M059J (cell line): ENCODE measurements around the gene ACER3. TPM values are rescaled to one million over a fixed set of nuclear protein-coding genes. Genes with fewer than 3 reads are reported as not detected.
"Not testable (repeated sequence)": the region's sequence is repeated elsewhere in the genome, so short reads cannot be mapped to it uniquely, and the experiment has no call there.

Experiments used
- DNase-seq: peaks from one replicate; pipeline ENCODE4 v3.0.0-alpha.2; 2012; ENCODE audit warnings: low read depth
- total RNA-seq: library from RNA; depleted of rRNA; stranded (reverse); fragments of >200 nt; shearing (Covaris generic); gene quantifications from 2 replicates; pipeline ENCODE4 v1.2.3, GENCODE V29; 2014

ACER3 gene
- total RNA-seq, 1 experiment from 2014 or later, result 21.4 TPM

DNA sequence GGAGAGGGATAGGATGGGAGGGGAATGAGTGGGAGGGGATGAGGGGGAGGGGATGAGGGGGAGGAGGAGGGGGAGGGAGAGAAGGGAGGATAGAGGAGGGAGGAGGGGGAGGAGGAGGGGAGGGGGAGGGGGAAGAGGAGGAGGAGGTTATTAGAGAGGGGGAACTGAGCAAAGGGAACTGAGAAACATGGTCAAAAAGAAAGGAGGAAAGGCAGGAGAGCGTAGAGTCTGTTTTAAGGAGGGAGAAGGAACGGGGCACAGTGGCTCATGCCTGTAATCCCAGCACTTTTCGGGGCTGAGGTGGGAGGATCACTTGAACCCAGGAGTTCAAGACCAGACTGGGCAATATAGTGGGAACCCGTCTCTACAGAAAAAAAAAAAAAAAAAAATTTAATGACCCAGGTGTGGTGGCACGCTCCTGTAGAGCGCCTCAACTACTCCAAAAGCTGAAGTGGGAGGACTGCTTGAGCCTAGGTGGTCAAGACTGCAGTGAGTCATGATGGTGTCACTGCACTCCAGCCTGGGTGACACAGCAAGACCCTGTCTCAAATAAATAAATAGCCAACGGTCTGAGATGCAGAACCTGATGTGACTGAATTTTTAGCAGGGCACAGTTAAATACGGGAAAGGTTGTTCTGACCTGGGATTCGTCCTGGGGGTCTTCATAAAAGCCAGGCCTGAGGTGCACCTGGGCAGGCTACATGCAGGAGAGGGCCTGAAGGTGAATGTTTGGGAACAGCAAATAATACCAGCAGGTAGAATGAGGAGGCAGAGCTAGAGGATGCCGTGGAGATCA is 177.5 kb downstream of the ACER3 start:
- peak; percentile 68 for DNase-seq

DNA sequence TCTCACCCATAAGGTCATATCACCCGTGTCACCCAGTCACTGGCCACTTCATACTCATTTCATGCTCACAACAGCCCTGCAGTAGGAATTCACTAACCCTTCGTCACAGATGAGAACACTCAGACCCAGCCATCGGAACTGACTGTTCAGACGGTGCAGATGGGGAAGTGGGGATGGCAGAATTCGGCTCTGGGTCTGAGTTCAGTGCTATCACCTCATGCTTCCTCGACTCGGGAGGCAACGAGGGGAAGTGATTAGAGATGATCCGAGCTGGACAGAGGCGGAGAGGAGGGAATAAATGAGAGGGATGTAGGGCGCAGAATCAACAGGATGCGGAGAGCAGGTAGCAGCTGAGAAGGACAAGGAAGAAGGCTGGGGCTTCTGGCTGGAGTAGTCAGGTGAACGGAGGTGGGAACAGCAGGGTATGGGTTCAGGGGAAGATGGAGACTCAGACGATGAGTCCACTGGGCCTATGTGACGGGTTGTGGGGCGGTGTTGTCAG is 178.2 kb downstream of the ACER3 start:
- peak; percentile 33 for DNase-seq

DNA sequence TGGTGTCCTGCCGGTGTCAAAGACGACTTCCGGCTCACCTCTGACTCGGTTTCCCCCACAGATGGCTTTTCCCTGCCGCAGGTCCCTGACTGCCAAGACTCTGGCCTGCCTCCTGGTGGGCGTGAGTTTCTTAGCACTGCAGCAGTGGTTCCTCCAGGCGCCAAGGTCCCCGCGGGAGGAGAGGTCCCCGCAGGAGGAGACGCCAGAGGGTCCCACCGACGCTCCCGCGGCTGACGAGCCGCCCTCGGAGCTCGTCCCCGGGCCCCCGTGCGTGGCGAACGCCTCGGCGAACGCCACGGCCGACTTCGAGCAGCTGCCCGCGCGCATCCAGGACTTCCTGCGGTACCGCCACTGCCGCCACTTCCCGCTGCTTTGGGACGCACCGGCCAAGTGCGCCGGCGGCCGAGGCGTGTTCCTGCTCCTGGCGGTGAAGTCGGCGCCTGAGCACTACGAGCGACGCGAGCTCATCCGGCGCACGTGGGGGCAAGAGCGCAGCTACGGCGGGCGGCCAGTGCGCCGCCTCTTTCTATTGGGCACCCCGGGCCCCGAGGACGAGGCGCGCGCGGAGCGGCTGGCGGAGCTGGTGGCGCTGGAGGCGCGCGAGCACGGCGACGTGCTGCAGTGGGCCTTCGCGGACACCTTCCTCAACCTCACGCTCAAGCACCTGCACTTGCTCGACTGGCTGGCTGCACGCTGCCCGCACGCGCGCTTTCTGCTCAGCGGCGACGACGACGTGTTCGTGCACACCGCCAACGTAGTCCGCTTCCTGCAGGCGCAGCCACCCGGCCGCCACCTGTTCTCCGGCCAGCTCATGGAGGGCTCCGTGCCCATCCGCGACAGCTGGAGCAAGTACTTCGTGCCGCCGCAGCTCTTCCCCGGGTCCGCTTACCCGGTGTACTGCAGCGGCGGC is 179.0 kb downstream of the ACER3 start:
- DNase-seq, result no peak

DNA sequence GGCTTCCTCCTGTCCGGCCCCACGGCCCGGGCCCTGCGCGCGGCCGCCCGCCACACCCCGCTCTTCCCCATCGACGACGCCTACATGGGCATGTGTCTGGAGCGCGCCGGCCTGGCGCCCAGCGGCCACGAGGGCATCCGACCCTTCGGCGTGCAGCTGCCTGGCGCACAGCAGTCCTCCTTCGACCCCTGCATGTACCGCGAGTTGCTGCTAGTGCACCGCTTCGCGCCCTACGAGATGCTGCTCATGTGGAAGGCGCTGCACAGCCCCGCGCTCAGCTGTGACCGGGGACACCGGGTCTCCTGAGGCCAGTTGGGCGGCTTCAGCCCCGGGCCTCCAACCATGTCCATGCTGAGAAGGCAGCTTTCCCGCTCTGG is 179.7 kb downstream of the ACER3 start:
- DNase-seq, result no peak

DNA sequence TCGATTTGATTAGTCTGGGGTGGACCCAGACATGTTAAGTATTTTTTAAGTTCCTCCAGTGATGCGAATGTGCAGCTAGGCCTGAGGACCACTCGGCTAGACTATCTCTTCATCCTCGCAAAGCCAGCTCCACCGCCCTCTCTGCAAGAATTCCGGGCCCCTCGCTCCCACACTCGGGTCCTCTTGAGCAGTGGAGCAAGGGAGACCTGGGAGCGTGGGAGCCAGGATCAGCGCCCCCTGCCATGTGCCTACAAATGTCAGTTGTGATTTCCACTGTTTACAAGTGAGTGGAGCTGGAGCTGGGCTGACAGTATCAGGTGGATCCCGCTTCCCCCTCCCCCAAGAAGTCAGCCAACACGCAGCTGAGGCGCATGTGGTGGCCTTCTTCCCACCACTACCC is 180.2 kb downstream of the ACER3 start:
- DNase-seq, result no peak

DNA sequence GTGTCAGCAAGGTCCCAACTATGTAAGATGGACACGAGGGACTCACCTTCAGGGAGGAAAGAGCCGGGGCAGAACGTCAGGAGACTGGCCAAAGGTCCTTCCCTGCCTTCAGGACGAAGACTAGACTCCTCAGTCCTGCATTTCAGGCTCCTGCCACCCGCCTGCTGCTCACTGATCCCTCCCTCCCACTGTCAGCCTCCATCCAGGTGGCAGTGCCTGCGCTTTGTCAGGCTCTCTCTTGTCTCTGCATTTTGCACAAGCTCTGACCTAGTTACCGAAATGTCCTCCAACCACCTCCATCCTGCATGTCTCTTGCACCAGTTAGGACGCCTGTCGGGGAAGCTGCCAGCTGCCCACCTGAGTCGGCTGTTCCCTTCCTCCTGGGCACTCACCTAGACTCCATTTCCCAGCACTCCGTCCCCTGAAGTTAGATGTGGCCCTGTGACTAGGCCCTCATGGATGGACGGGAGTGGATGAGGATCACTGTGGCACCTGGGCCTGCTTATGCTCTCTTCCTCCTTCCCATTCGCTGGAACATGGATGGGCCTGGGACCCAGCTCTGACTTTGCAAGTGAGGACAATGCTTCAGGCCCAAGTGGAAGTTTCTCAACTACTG is 181.5 kb downstream of the ACER3 start:
- DNase-seq, result no peak

DNA sequence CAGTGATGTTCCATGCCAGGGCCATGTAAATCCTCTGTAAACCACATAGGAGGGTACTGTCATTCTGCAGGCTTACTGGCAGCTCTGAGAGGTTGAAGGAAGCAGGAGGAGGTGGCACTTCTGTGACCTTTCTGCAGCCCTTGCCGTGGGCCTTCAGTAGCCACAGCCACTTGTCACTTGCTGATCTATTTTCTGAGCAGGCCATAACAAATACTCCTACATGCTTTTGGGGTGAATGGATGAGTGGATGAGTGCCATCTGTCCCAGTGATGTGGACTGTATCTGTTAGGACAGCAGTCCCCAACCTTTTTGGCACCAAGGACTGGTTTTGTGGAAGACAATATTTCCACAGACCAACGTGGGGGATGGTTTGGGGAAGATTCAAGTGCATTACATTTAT is 183.6 kb downstream of the ACER3 start:
- no peak for DNase-seq

DNA sequence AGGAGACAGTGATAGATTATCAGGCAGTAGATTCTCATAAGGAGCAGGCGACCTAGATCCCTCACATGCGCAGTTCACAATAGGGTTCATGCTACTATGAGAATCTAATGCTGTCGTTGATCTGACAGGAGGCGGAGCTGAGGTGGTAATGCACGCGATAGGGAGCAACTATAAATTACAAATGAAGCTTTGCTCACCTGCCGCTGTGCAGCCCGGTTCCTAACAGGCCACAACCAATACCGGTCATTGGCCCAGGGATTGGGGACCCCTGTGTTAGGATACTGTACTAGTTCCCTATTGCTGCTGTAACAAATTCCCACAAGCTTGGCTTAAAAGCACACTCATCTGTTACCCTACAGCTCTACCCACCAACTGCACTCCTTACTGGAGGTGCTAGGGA is 184.2 kb downstream of the ACER3 start:
- no peak for DNase-seq

DNA sequence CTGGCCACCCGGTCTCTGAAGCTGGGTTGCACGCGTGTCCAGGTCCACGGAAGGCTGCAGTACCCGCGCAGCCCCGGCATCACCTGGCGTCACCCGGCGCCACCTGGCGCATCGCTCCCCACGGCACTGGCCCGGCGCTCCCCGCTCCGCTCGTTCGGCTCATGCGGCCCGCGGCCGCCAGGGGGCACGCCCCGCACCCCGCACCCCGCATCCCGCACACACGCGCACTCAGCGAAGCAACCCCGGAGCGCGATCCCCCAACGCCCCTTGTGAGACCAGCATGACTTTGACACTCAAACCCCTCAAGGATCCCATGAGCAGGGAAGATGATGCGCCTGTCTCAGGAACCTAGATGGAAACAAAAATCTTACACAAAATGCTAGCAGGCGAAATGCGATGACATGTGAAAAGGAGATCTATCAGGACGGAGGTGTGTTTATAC is 185.4 kb downstream of the ACER3 start:
- peak; percentile 26 for DNase-seq

DNA sequence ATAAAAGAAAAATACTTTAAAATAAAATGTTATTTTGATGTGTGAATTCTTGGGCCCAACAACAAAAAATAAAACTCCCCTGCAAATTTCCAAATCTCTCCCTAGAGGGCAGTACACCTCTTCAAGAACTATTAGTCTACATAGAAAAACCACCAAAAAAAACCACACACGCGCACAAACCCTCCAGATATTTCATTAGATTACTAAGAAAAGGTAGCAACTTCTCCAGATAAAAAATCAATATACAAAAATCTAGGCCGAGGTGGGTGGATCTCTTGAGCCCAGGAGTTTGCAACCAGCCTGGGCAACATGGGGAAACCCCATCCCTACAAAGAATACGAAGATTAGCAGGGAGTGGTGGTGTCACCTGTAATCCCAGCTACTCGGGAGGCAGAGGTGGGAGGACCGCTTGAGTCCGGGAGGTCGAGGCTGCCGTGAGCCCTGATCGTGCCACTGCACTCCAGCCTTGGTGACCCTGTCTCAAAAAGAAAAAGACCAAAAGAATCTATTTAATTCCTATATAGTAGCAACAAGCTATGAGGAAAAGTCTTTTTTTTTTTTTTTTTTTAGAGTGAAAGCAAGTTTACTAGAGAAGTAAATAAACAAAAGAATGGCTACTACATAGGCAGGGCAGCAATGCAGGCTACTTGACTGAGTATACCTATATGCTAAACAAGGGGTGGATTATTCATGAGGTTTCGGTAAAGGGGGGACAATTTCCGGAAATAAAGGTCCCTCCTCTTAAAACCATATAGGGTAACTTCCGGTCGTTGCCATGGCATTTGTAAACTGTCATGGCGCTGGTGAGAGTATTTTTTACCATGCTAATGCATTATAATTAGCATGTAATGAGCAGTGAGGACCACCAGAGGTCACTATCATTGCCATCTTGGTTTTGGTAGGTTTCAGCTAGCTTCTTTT is 186.5 kb downstream of the ACER3 start:
- peak; percentile 95 for DNase-seq

DNA sequence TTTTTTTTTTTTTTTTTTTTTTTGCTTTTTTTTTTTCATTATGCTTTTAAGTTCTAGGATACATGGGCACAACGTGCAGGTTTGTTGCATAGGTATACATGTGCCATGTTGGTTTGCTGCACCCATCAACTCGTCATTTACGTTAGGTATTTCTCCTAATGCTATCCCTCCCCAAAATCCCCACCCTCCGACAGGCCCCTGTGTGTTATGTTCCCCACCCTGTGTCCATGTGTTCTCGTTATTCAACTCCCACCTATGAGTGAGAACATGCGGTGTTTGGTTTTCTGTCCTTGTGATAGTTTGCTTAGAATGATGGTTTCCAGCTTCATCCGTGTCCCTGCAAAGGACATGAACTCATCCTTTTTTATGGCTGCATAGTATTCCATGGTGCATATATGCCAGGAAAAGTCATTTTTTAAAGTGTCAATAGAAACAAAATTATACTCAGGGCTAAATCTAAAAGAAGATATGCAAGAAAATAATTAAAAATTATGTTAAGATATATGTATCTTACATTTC is 187.3 kb downstream of the ACER3 start:
- not testable (repeated sequence) for DNase-seq

DNA sequence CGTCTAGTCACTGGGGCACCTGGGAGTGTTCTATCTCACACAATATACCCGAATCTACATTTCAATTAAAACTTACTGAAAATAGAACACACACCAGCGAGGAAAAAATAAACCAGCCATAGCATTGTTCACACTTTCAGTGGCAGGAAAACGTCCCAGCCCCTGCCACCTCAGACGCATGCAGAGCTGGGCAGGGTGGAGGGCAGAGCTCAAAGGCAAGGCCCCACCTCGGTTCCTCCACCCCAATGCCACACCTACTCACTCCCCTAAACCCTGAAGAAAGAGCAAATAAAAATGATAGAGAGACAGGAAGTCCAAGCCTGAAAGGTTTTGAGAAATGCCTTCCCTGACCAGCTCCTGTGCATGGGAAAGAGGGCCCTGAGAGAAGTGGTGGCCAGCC is 188.3 kb downstream of the ACER3 start:
- no peak for DNase-seq

DNA sequence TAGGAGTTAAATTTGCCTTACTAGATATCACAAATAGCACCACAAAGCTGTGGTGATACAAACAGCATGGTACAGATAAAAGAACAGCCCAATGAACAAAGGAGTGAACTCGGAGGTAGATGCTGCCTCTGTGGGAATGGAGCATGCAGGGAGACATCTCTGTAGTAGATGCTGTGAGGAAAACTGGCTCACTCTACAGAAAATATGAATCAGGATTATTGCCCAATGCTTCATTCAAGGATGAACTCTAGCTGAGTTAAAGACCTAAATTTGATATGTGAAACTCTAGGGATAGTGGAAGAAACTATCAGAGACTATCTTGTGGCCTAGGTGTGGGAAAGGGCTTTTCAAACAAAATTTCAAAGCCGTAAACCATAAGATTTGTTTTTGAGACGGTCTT is 190.8 kb downstream of the ACER3 start:
- no peak for DNase-seq

DNA sequence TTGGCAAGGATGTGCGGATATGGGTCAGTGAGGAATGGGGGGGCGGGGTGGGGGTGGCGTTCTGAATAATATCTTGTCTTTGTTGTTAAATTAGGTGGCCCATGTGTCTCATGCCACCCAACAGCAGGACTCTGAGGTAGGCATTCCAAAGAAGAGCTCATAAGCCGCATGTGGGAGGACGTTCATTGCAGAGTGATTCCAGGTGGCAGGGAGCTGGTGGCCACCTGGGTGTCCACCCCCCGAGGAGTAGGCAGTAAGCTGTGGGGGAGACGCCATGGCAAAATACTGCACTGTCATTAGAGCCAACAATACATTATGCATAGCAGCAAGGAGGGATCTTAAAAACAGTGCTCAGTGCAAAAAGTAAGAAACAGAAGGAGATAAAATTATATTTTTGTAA is 191.8 kb downstream of the ACER3 start:
- DNase-seq, result no peak

DNA sequence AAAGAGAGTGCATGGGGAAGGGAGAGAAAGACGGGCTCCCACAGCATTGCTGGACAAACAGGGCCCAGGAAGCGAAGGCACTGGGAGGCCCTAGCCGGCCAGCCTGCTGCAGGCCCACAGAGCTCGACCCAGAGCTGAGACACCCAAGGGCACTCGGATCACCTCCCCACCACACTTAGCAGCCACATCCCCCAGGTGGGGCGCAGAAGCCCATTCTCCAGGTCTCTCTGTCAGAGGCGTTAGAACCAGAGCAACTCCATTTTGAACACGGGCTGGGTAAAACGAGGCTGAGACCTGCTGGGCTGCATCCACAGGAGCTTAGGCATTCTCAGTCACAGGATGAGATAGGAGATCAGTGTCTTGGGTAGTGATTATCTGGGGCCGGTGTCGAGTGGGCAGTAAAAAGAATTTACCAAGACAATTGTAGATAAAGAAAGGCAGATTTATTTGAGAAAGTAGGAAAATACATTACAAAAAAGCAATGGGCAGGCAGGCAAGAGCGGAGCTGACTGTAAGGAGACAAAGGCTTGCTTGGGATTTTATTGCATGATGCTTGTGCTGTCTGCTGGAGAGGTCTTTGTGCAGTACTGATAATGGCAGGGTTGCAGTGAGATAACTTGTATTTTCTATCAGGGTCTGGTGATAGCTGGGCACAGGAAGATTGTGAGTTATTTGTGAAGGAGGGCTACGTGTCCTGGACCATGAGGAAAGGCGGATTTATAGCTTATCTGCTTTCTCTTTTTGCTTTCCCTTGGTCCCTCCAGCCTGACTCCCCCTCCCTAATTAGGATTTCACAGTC is 192.7 kb downstream of the ACER3 start:
- DNase-seq, result no peak

DNA sequence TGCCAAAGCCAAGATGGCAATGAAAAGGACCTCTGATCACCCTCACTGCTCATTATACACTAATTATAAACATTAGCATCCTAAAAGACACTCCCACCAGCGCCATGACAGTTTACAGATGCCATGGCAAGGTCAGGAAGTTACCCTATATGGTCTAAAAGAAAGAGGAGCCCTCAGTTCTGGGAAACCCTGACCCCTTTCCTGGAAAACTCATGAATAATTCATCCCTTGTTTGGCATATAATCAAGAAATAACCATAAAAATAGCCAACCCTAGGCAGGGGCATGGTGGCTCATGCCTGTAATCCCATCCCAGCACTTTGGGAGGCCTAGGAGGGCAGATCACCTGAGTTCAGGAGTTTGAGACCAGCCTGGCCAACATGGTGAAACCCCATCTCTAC is 193.4 kb downstream of the ACER3 start:
- DNase-seq, result no peak

DNA sequence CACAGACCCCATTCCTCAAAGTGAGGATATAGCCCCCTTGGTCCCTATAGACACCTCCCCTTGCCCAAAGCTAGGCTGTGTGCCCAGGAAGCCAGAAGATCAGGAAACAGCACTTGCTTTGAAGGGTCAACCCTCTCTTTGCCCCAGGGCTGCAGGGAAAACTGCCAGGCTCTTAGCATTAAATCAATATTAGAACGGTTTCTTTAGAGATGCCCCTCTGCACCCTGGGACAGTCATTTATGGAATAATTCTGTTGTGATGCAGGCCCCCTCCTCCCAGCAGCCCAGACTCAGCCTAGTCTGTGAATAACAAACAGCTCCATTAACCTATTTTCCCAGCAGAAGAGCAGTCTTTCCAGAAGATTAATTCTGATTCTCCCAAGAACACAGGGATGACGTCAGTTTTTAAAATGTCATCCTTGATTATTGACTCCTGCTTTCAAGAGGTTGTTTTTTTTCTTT is 194.4 kb downstream of the ACER3 start:
- DNase-seq, result peak; percentile 28

DNA sequence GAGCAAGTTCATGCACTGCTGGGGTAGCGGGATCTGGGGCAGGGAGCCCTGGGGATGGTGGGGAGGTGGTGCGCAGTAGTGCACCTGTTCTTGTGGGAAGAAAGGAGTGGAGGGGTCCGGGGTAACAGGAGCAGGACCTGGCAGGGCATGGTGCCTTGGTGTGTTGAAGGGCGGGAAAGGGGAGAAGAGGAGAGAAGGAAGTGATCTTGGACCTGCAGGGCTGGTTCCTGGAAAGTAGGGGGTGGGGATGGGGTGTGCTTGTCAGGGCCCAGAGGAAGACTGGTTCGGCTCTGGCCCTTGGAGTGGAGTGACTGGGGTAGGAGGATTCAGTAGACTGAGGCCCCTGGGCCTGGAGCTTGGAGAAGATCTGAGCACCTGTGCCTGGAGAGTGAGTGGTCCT is 195.2 kb downstream of the ACER3 start:
- DNase-seq, result no peak

DNA sequence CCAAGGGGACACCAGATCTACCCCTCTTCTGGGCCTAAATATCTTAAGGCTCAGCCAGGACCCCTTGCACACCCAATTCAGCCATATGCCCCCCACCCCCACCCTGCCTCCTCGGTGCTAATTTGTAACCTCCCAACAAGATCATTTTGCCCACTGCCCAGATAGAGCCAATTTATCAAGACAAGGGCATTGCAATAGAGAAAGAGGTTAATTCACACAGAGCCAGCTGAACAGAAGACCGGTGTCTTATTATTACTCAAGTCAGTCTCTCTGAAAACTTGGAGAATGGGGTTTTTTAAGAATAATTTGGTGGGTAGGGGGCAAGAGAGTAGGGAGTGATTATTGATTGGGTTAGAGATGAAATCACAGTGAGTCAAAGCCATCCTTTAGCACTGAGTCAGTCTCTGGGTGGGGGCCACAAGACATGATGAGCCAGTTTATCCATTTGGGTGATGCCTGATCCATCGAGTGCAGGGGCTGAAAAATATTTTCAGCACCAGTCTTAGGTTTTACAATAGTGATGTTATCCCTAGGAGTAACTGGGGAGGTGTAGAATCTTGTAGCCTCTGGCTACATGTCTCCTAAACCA is 196.2 kb downstream of the ACER3 start:
- DNase-seq, result no peak
